NCI-H526 (cell line): Measurements from ENCODE around the gene PRDM15.

Experiments
- DNase-seq, 2 experiments: peaks; one replicate each; lab custom pipeline; 2025; lab: John Stamatoyannopoulos, UW

Gene PRDM15

GRCh38 chr21:41778930-41779600 lies 100.1 kb downstream of the PRDM15 start:
- peak; percentile 16 to 42 for DNase-seq

GRCh38 chr21:41777951-41778815 lies 101.0 kb downstream of the PRDM15 start:
- peak; percentile 70 to 89 for DNase-seq

- DNase-seq: no peak
Measured at GRCh38 chr21:41776778-41777177, 102.4 kb downstream of the PRDM15 start.

DNA sequence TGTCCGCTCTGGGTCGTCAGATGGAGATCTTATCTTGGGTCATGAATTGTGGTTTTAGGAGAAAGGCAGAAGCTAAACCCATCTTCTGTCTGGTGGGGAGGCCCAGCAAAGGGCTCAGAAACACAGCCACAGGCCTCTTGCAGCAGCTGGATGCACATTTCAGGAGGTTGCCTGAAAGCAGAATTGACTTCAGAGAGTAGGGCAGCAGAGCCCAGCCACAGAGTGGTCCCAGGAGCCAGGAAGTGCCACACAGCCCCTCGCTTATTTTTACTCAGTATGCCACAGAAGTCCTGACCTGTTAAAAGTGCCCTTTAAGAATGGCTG lies 104.0 kb downstream of the PRDM15 start:
- no peak for DNase-seq

GRCh38 chr21:41774467-41775148 lies 104.5 kb downstream of the PRDM15 start:
- no peak for DNase-seq

GRCh38 chr21:41772351-41773080 lies 106.6 kb downstream of the PRDM15 start:
- no peak for DNase-seq

DNA sequence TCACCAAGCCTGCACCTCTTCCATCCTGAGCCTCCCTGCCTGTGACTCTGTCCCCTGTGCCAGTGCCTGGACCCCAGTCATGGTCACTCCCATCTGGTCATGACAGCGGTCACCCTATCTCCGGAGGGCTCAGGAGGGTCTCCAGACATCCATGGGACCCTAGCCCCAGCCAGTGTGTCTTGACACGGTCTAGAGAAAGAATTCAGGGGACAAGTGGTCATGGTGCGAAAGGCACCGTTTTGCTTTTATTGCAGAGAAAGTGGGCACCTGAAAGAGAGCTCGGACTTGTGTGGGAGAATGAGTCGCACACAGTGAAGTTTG lies 107.6 kb downstream of the PRDM15 start:
- DNase-seq: no peak

- no peak for DNase-seq
Measured at GRCh38 chr21:41770901-41771624, 108.1 kb downstream of the PRDM15 start.

DNA sequence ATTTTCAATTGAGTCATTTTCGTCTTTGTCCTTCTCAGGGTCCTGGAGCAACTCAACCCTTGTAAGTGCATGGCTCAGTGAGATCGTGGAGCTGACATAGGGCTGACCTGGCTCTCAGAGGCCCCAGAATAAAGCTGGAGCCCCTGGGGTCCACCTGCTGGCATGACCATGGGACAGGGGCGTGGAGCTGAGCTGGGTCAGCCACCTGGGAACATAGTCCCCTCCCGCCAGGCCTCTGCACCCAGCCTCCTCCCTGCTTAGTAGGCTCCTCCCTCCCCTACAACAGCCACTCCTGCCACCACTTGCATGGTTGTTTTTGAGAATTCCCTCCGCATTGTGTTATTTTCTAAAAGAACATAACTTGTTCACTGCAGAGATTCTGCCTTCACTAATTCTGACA lies 109.2 kb downstream of the PRDM15 start:
- DNase-seq: no peak

DNA sequence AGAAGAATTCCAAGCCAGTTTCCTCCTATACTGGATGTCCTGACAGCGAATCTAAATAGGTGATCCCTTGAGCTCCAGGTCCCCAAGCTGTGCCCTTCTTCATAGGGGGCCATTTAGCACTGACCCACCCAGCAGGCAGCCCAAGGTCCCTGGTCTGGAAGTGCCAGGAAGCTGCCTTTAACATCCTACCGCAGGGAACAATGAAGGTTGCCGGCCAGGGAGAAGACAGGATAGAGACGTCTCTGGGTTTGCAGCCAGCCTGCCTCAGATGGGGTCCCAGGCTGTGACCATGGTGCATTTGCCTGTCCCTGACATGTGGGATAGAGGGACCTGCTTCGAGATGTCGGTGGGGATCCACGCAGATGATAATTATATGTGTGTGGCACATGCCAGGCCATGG lies 109.6 kb downstream of the PRDM15 start:
- no peak for DNase-seq

DNA sequence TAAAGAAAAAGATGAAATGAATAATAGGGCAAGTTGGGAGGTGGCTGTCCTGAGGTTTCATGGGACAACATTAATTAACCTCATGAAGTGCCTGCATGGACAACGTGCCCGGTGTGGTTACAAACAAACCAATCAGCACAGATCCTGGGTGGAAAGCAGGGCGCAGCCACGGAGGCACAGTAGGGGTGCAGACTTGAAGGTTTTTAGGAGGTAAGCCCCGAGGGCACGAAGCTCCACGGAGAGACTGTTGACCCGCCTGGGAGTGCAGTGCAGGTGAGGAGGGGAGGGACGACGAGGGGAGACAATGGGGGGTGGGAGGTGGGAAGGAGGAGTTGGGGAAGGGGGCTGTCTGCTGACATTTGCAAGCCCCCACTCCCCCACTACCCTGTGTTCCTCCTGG lies 110.0 kb downstream of the PRDM15 start:
- DNase-seq: no peak

- peak; percentile 76 to 93 for DNase-seq
Measured at GRCh38 chr21:41768437-41769042, 110.6 kb downstream of the PRDM15 start.

- DNase-seq: peak in 1 of 2 experiments; percentile 45
Measured at GRCh38 chr21:41767606-41768436, 111.3 kb downstream of the PRDM15 start.

DNA sequence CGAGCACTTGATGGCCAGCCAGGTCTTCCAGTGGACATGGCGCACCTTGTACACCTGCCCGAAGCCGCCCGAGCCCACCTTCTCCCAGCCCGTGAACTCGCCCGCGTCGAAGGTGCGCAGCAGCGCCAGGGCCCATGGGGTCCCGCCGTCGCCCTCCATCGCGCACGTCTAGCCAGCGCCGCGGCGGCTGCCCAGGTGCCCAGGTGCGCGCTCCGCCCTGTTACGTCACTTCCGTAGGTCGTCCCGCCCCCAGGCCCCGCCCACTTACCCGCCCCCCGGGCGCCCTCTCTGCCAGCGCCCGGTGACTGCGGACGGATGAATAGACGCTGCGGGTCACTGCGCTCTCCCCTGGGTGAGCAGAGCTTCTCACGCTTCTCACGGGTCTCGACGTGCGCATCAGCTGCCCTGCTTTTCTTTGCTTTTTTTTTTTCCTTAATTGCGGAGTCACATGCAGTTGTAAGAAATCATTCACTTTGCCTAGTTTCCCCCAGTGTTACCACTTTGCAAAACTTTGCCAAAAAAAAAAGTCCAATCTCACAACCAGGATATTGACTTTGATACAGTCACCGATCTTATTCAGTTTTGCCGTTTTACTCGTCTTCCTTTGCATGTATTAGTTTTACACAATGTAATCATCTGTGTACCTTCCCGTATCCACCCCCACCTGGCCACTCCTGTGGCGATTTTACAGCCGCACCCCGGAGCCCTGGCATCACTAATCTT lies 112.1 kb downstream of the PRDM15 start, which contains the start of gene RIPK4:
RIPK4 (minus strand) TSS at position 170 of the 723 bp plus-strand sequence; CDS start at position 159, 11 bp downstream.
- DNase-seq: peak; percentile 73 to 96

GRCh38 chr21:41765973-41766882 lies 112.9 kb downstream of the PRDM15 start:
- DNase-seq: peak in 1 of 2 experiments; percentile 65

DNA sequence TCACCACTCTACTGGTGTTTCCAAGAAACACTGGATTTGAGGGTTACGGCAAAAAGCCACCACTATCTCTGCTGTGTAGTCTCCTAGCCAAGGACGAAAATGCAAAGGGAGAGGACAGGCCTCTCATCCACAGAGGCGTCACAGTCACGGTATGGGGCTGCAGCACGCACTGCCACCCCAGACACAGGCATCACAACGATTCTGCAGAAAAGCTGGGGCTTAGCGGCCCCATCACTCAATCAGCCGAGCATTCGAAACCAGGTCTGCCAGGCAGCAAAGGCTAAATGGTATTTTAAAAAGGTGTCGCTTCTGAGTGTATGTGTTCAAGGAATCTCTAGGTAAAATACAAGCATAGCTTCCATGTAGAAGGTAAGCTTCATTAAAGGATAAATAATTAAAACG lies 113.7 kb downstream of the PRDM15 start:
- DNase-seq: no peak

DNA sequence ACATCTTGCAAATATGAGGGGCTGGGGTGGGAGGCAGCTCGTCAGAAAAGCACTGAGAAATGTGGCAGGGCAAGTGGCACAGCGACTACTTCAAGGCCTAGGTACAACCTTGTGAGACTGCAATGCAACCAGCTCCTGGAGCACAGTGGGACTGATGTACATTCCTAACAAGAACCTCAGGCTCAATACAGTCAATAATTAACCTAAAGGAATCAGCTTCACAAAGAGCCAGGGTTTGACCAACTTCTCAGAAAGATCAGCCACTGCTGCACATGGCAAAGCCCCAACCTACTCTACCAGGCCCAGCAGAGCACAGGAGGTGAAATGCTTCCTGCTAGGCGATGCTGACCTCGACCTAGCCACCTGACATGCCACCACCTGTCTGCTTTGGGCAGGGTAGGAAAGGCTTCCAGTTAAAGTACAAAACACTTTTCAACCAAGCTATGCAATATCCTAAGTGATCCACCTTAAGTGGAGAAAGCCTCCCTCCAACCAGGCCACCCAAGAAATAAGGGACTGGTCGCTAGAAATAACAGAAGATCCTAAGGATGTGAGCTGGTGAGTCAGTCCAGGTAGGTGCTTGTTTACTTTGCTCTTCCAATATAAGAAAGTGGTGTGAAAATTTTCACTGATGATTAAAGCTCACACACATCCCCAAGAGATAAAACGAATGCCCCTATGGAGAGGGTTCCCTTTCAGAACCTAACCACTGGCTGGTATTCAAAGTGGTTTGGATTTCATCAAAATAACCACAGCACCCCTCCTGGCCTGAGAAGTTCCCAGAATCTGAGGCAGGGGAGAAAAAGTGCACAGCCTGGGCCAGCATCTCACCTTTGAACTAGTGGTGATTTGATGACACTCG lies 114.4 kb downstream of the PRDM15 start:
- peak in 1 of 2 experiments; percentile 43 for DNase-seq
